CD4-positive, alpha-beta memory T cell (primary cell): Measurements from ENCODE around the gene ELMOD3. TPM values are rescaled to one million over a fixed set of nuclear protein-coding genes. Genes with fewer than 3 reads are reported as not detected.
"Not testable (repeated sequence)": the region's sequence is repeated elsewhere in the genome, so short reads cannot be mapped to it uniquely, and the experiment has no call there.

Experiments used
- CTCF ChIA-PET: fragments of 350-600 bp; sonication (Branson Sonifier 250); formaldehyde crosslinking; loops from one replicate; lab custom pipeline; 2021; ENCODE audit warnings: inconsistent platforms; ENCODE audit not compliant: partially characterized antibody; lab: Charles Lee
- POLR2A ChIA-PET: fragments of 350-600 bp; sonication (Branson Sonifier 250); formaldehyde crosslinking; loops from one replicate; lab custom pipeline; 2021; ENCODE audit not compliant: partially characterized antibody; lab: Charles Lee
- DNase-seq, 5 donors: peaks; one replicate each; pipeline versions ENCODE4 v3.0.0 to v3.0.0-alpha.2; 2020 to 2022; ENCODE audit warnings: mixed read lengths in 1 of 5
- H3K27ac ChIP-seq: one replicate; pipeline ENCODE4 v1.7.0; 2013; ENCODE audit warnings: low read depth, low read length
- H3K27me3 ChIP-seq: 2 replicates; pipeline ENCODE4 v1.7.0; 2013; ENCODE audit warnings: mild to moderate bottlenecking, low read length, moderate library complexity; ENCODE audit not compliant: insufficient read depth
- H3K36me3 ChIP-seq: 2 replicates; pipeline ENCODE4 v1.7.0; 2013; ENCODE audit warnings: mild to moderate bottlenecking, low read length, moderate library complexity; ENCODE audit not compliant: insufficient read depth
- H3K4me1 ChIP-seq: 2 replicates; pipeline ENCODE4 v1.7.0; 2013; ENCODE audit warnings: mild to moderate bottlenecking, low read length, moderate library complexity; ENCODE audit not compliant: insufficient read depth
- H3K4me3 ChIP-seq, 2 donors: one replicate each; pipeline ENCODE4 v1.7.0; 2013; ENCODE audit warnings: low read length in 2 of 2, mild to moderate bottlenecking in 1 of 2
- H3K9me3 ChIP-seq, 2 donors: one replicate each; pipeline ENCODE4 v1.7.0; 2013; ENCODE audit warnings: low read length in 2 of 2, control low read depth in 1 of 2; ENCODE audit not compliant: control insufficient read depth in 1 of 2
- H3K27ac Mint-ChIP-seq, 7 donors: one replicate each; pipeline ENCODE4 v1.8.0; 2020 to 2021; ENCODE audit warnings: mixed read lengths in 7 of 7, mild to moderate bottlenecking in 6 of 7, inconsistent platforms in 3 of 7, moderate library complexity in 3 of 7
- H3K27me3 Mint-ChIP-seq, 2 donors: one replicate each; pipeline ENCODE4 v1.8.0; 2020 to 2021; ENCODE audit warnings: mixed read lengths in 2 of 2
- H3K36me3 Mint-ChIP-seq, 2 donors: one replicate each; pipeline ENCODE4 v1.8.0; 2020 to 2021; ENCODE audit warnings: mixed read lengths in 2 of 2, inconsistent platforms in 1 of 2, mild to moderate bottlenecking in 1 of 2
- H3K4me1 Mint-ChIP-seq, 4 donors: one replicate each; pipeline ENCODE4 v1.8.0; 2020 to 2021; ENCODE audit warnings: mixed read lengths in 4 of 4, mild to moderate bottlenecking in 1 of 4
- H3K4me3 Mint-ChIP-seq, 8 donors: one replicate each; pipeline ENCODE4 v1.8.0; 2020 to 2021; ENCODE audit warnings: mixed read lengths in 8 of 8, mild to moderate bottlenecking in 7 of 8, moderate library complexity in 6 of 8, inconsistent platforms in 3 of 8
- H3K9me3 Mint-ChIP-seq, 8 donors: one replicate each; pipeline ENCODE4 v1.8.0; 2020 to 2021; ENCODE audit warnings: mixed read lengths in 8 of 8, mild to moderate bottlenecking in 5 of 8, inconsistent platforms in 3 of 8, moderate library complexity in 1 of 8
- intact Hi-C: fragments of 100-400 bp; cut with micrococcal nuclease; formaldehyde crosslinking; loops from one replicate; pipeline ENCODE4 v1.15.1; 2023
- polyA plus RNA-seq, 2 donors: library from polyadenylated mRNA; unstranded; fragments of 300-500 nt; fragmentation: Illumina TruSeq; gene quantifications; one replicate each; pipeline ENCODE4 v1.2.3, GENCODE V29; 2021
- total RNA-seq, 2 experiments: library from RNA; stranded (reverse); gene quantifications; one replicate each; pipeline ENCODE4 v1.2.3, GENCODE V29; 2021

The ELMOD3 gene
- total and polyA plus RNA-seq, 4 experiments from 2014 or later = 10.1 to 33.2 (median 20.5) TPM

GRCh38 chr2:85413592-85414420 lies 59.2 kb downstream of the ELMOD3 start:
- POLR2A ChIA-PET = interaction anchor here (0.6 to 1.0 kb wide), 2 partner anchors 25 to 222 kb away, joined by 3 to 4 read pairs; no protein-coding TSS in a partner anchor
- H3K4me1 ChIP-seq = peaks cover 33% of the 10 kb centered on the region

GRCh38 chr2:85414421-85414759 lies 59.8 kb downstream of the ELMOD3 start:
- POLR2A ChIA-PET = interaction anchor here (0.6 kb wide), 1 partner anchor 222 kb away, joined by 3 read pairs; no protein-coding TSS in a partner anchor
- H3K9me3 Mint-ChIP-seq, H3K27me3 Mint-ChIP-seq, DNase-seq, intact Hi-C loops, H3K4me3 ChIP-seq, H3K27ac ChIP-seq, H3K27me3 ChIP-seq, H3K9me3 ChIP-seq, H3K36me3 Mint-ChIP-seq, H3K36me3 ChIP-seq, H3K27ac Mint-ChIP-seq: not testable (repeated sequence)
- CTCF ChIA-PET = interaction anchor here (1.2 kb wide), 1 partner anchor 14 kb away, joined by 3 read pairs; no protein-coding TSS in a partner anchor
- H3K4me3 Mint-ChIP-seq = peak overlapping the region in 1 of 8 donors; percentile 4
- H3K4me1 Mint-ChIP-seq = peaks cover 17 to 34% (median 26%) of the 10 kb centered on the region in 4 donors
- H3K4me1 ChIP-seq = peaks cover 33% of the 10 kb centered on the region

More at GRCh38 chr2:85413592-85414420, 59.2 kb downstream of the ELMOD3 start:
- H3K4me3 Mint-ChIP-seq = peak overlapping the region in 7 of 8 donors; percentile 20 to 59 (median 34)
- CTCF ChIA-PET = interaction anchor here (1.2 kb wide), 1 partner anchor 13 kb away, joined by 3 read pairs; no protein-coding TSS in a partner anchor
- H3K27me3 Mint-ChIP-seq = no peaks in the 10 kb centered on the region
- no peak overlapping the region for H3K27ac ChIP-seq
- H3K27me3 ChIP-seq = no peaks in the 10 kb centered on the region
- H3K36me3 ChIP-seq = no peaks in the 10 kb centered on the region
- intact Hi-C loops = no loop called here
- H3K36me3 Mint-ChIP-seq = peaks cover 0 to 1% of the 10 kb centered on the region in 2 donors
- H3K9me3 Mint-ChIP-seq = no peaks in the 10 kb centered on the region
- no peaks in the 10 kb centered on the region for H3K9me3 ChIP-seq
- DNase-seq = no peak
- no peak overlapping the region for H3K4me3 ChIP-seq
- H3K4me1 Mint-ChIP-seq = peaks cover 18 to 34% (median 25%) of the 10 kb centered on the region in 4 donors
- H3K27ac Mint-ChIP-seq = no peak overlapping the region

GRCh38 chr2:85414761-85415553 lies 60.4 kb downstream of the ELMOD3 start:
- CTCF ChIA-PET = interaction anchor here (1.2 kb wide), 1 partner anchor 14 kb away, joined by 3 read pairs; no protein-coding TSS in a partner anchor
- Mint-ChIP-seq H3K27me3 (no peaks in the 10 kb centered on the region), H3K4me1 (peaks cover 16 to 34% (median 24%) of the 10 kb centered on the region in 4 donors), H3K9me3 (no peaks in the 10 kb centered on the region), H3K4me3 (peak overlapping the region in 1 of 8 donors; percentile 4), H3K27ac (peak overlapping the region in 1 of 7 donors; percentile 24), H3K36me3 (peaks cover 0 to 1% of the 10 kb centered on the region in 2 donors)
- Histone ChIP-seq H3K9me3 (no peaks in the 10 kb centered on the region), H3K36me3 (no peaks in the 10 kb centered on the region), H3K4me3 (no peak overlapping the region), H3K27ac (no peak overlapping the region), H3K4me1 (peaks cover 33% of the 10 kb centered on the region), H3K27me3 (no peaks in the 10 kb centered on the region)
- intact Hi-C loops = no loop called here
- DNase-seq = no peak
- POLR2A ChIA-PET = no interaction called here

- Mint-ChIP-seq H3K27me3 (no peaks in the 10 kb centered on the region), H3K9me3 (no peaks in the 10 kb centered on the region), H3K27ac (no peak overlapping the region), H3K4me1 (peaks cover 14 to 31% (median 22%) of the 10 kb centered on the region in 4 donors), H3K4me3 (no peak overlapping the region), H3K36me3 (peaks cover 0 to 1% of the 10 kb centered on the region in 2 donors)
- ChIA-PET POLR2A (interaction anchor here (1.0 to 1.7 kb wide), 2 partner anchors 62 to 89 kb away, joined by 3 to 5 read pairs; partner anchors contain the start of genes ELMOD3, RETSAT and TGOLN2), CTCF (interaction anchor here (1.9 kb wide), 1 partner anchor 135 kb away, joined by 10 read pairs; no protein-coding TSS in a partner anchor)
- no peaks in the 10 kb centered on the region for H3K9me3 ChIP-seq
- no peak overlapping the region for H3K4me3 ChIP-seq
- H3K27me3 ChIP-seq = no peaks in the 10 kb centered on the region
- H3K36me3 ChIP-seq = no peaks in the 10 kb centered on the region
- H3K4me1 ChIP-seq = peaks cover 34% of the 10 kb centered on the region
- intact Hi-C loops = no loop called here
- no peak overlapping the region for H3K27ac ChIP-seq
- no peak for DNase-seq
Observed at GRCh38 chr2:85415980-85416650, 61.5 kb downstream of the ELMOD3 start.

- CTCF ChIA-PET = interaction anchor here (1.9 to 8.1 kb wide), 7 partner anchors 11 to 219 kb away, joined by 8 to 378 read pairs (median 30); partner anchors contain the start of genes MAT2A, TGOLN2 and VAMP8
- H3K4me1 ChIP-seq = peaks cover 34% of the 10 kb centered on the region
- H3K4me1 Mint-ChIP-seq = peaks cover 12 to 29% (median 20%) of the 10 kb centered on the region in 4 donors
- H3K27me3 Mint-ChIP-seq = no peaks in the 10 kb centered on the region
- no peaks in the 10 kb centered on the region for H3K36me3 ChIP-seq
- peak within 1 kb of the TSS; percentile 92 to 100 (median 96) for H3K27ac Mint-ChIP-seq
- peak within 1 kb of the TSS; percentile 93 to 99 (median 96) for H3K4me3 Mint-ChIP-seq
- H3K9me3 Mint-ChIP-seq = no peaks in the 10 kb centered on the region
- H3K9me3 ChIP-seq = no peaks in the 10 kb centered on the region
- H3K36me3 Mint-ChIP-seq = peaks cover 0 to 1% of the 10 kb centered on the region in 2 donors
- H3K4me3 ChIP-seq = peak within 1 kb of the TSS; percentile 73 to 97
- H3K27ac ChIP-seq = peak within 1 kb of the TSS; percentile 91
- POLR2A ChIA-PET = interaction anchor here (0.7 to 5.1 kb wide), 20 partner anchors 9 to 1023 kb away, joined by 3 to 99 read pairs (median 6); partner anchors contain the start of genes C2orf68, CAPG, ELMOD3 and GGCX
- DNase-seq = peak; percentile 77 to 87 (median 82)
- intact Hi-C loops = loop anchor here (1.0 to 2.0 kb wide), 7 partner anchors 10 to 219 kb away; partner anchors contain the start of genes ELMOD3, GGCX, MAT2A and RETSAT
- H3K27me3 ChIP-seq = no peaks in the 10 kb centered on the region
Observed at GRCh38 chr2:85418132-85419008, 63.8 kb downstream of the ELMOD3 start, which contains the start of gene SH2D6. SH2D6 (plus strand) TSS chr2:85418714; CDS start chr2:85429466, 10,752 bp downstream.
